ENCODE results near the gene EHMT1. TPM values are rescaled to one million over a fixed set of nuclear protein-coding genes. Genes with fewer than 3 reads are reported as not detected.

Gene EHMT1
- total and polyA plus RNA-seq, 10 of the 15 experiments (the other 5 are each of a cell fraction or from before 2014, with no cell fraction given) = 2.9 to 100 (median 48.1) TPM

DNA sequence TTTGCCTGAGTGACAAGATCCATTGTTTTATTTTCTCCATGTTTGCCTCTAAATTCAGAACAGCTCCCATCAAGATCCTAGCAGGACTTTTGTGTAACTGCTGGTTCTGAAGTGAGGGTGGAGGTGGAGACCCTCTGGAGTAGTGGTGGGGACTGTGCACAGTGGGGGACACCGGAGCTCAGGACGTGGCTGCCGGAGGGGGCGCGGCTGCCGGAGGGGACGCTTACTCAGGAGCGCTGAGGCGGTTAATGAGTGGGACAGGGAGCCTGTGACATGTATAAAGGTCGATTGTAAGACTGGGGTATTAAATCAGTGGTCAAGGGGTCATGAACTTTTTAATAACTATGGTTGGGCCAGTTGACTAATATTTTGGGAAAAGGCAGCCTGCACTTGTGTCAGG, 131.8 kb downstream of the EHMT1 start:
- Histone ChIP-seq H2AFZ (ENCODE audit: control insufficient read depth, low read depth, low read length) (no peak overlapping the region), H3K9me3 (replicated peaks; ENCODE audit: control insufficient read depth, insufficient read depth, low read length) (peaks cover 9% of the 10 kb centered on the region; the same call in 2 of the 3 replicates), H3K36me3 (ENCODE audit: control insufficient read depth in 2 of 2, insufficient read depth in 2 of 2, low read length in 1 of 2) (peaks cover 28 to 48% of the 10 kb centered on the region in 2 experiments), H3K9ac (ENCODE audit: control insufficient read depth, insufficient read depth, low read length) (no peak overlapping the region), H4K20me1 (ENCODE audit: control insufficient read depth, insufficient read depth) (no peaks in the 10 kb centered on the region), H3K27me3 (replicated peaks in 1 of 2; ENCODE audit: control insufficient read depth in 2 of 2, insufficient read depth in 2 of 2, low read length in 1 of 2) (no peaks in the 10 kb centered on the region), H3K4me3 (no peak overlapping the region), H3K27ac (ENCODE audit: control insufficient read depth, insufficient read depth) (no peak overlapping the region), H3K4me2 (ENCODE audit: control insufficient read depth, insufficient read depth) (no peak overlapping the region), H3K79me2 (ENCODE audit: control insufficient read depth, insufficient read depth, low read length) (peaks cover 8% of the 10 kb centered on the region), H3K4me1 (ENCODE audit: control insufficient read depth, insufficient read depth, low read length) (peaks cover 28% of the 10 kb centered on the region)
- no peak for DNase-seq (ENCODE audit: low read depth, low spot score)
- POLR2A ChIA-PET = interaction anchor here (1.8 kb wide), 2 partner anchors 8 to 10 kb away, joined by 4 to 7 read pairs; no protein-coding TSS in a partner anchor
- WGBS (ENCODE audit: insufficient coverage, insufficient replicate concordance, low lambda C conversion rate, missing lambda C conversion rate) = over 99% methylated on average over 10 of the region's 10 CpGs
- RAD21 ChIA-PET (ENCODE audit: unreplicated experiment) = interaction anchor here (1.2 to 2.2 kb wide), 2 partner anchors 11 to 78 kb away, joined by 4 to 7 read pairs; no protein-coding TSS in a partner anchor
- intact Hi-C loops (cut with micrococcal nuclease; ENCODE audit: unreplicated experiment) (no loop called here), in situ Hi-C loops (cut with MboI) (no loop called here)
- ATAC-seq = no peak
- CTCF ChIA-PET = interaction anchor here (0.6 to 1.8 kb wide), 5 partner anchors 9 to 78 kb away, joined by 3 to 4 read pairs (median 4); no protein-coding TSS in a partner anchor
- SMC1A ChIA-PET (ENCODE audit: uncharacterized antibody, unreplicated experiment) = interaction anchor here (2.2 kb wide), 1 partner anchor 8 kb away, joined by 9 read pairs; no protein-coding TSS in a partner anchor
- no TSS peak for BruUV-seq (replicated peaks)
- TF ChIP-seq CBX5 (IDR thresholded peaks at IDR 0.05; ENCODE audit: low read depth) (no peak), ESRRA (IDR thresholded peaks at IDR 0.05; ENCODE audit: low read length) (no peak)
- FAIRE-seq = no peak

DNA sequence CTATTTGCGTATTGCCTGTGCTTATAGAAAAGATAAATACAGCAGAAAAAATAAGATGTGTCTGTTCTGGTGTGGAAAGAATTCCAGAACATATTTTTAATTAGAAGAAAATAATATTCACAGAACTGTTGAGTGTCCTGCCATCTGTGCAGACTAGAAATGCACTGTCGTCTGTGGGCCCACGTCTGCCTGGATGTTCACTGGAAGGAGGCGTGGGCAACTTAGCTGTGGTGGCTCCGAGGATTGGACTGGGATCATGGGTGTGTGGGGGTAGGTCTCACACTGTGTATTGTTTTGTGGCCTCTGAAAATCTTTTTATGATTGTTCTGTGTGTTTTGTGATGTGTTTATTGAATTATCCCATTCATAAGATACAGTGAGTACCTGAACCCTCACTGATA, 132.8 kb downstream of the EHMT1 start:
- H3K4me3 ChIP-seq = no peak overlapping the region
- SMC1A ChIA-PET (ENCODE audit: uncharacterized antibody, unreplicated experiment) = no interaction called here
- POLR2A ChIA-PET = no interaction called here
- ATAC-seq = no peak
- 95% methylated on average over 5 of the region's 5 CpGs for WGBS (ENCODE audit: insufficient coverage, insufficient replicate concordance, low lambda C conversion rate, missing lambda C conversion rate)
- H3K4me2 ChIP-seq (ENCODE audit: control insufficient read depth, insufficient read depth) = no peak overlapping the region
- H3K27me3 ChIP-seq (replicated peaks in 1 of 2; ENCODE audit: control insufficient read depth in 2 of 2, insufficient read depth in 2 of 2, low read length in 1 of 2) = no peaks in the 10 kb centered on the region
- peaks cover 19% of the 10 kb centered on the region for H3K4me1 ChIP-seq (ENCODE audit: control insufficient read depth, insufficient read depth, low read length)
- FAIRE-seq = no peak
- H3K27ac ChIP-seq (ENCODE audit: control insufficient read depth, insufficient read depth) = no peak overlapping the region
- peaks cover 9% of the 10 kb centered on the region; the same call in 2 of the 3 replicates for H3K9me3 ChIP-seq (replicated peaks; ENCODE audit: control insufficient read depth, insufficient read depth, low read length)
- H3K79me2 ChIP-seq (ENCODE audit: control insufficient read depth, insufficient read depth, low read length) = peaks cover 8% of the 10 kb centered on the region
- H3K36me3 ChIP-seq (ENCODE audit: control insufficient read depth in 2 of 2, insufficient read depth in 2 of 2, low read length in 1 of 2) = peaks cover 28 to 54% of the 10 kb centered on the region in 2 experiments
- H4K20me1 ChIP-seq (ENCODE audit: control insufficient read depth, insufficient read depth) = no peaks in the 10 kb centered on the region
- intact Hi-C loops (cut with micrococcal nuclease; ENCODE audit: unreplicated experiment) = no loop called here
- in situ Hi-C loops (cut with MboI) = no loop called here
- BruUV-seq (replicated peaks) = no TSS peak
- no peak overlapping the region for H2AFZ ChIP-seq (ENCODE audit: control insufficient read depth, low read depth, low read length)
- no peak for DNase-seq (ENCODE audit: low read depth, low spot score)
- TF ChIP-seq, protein P1, sequence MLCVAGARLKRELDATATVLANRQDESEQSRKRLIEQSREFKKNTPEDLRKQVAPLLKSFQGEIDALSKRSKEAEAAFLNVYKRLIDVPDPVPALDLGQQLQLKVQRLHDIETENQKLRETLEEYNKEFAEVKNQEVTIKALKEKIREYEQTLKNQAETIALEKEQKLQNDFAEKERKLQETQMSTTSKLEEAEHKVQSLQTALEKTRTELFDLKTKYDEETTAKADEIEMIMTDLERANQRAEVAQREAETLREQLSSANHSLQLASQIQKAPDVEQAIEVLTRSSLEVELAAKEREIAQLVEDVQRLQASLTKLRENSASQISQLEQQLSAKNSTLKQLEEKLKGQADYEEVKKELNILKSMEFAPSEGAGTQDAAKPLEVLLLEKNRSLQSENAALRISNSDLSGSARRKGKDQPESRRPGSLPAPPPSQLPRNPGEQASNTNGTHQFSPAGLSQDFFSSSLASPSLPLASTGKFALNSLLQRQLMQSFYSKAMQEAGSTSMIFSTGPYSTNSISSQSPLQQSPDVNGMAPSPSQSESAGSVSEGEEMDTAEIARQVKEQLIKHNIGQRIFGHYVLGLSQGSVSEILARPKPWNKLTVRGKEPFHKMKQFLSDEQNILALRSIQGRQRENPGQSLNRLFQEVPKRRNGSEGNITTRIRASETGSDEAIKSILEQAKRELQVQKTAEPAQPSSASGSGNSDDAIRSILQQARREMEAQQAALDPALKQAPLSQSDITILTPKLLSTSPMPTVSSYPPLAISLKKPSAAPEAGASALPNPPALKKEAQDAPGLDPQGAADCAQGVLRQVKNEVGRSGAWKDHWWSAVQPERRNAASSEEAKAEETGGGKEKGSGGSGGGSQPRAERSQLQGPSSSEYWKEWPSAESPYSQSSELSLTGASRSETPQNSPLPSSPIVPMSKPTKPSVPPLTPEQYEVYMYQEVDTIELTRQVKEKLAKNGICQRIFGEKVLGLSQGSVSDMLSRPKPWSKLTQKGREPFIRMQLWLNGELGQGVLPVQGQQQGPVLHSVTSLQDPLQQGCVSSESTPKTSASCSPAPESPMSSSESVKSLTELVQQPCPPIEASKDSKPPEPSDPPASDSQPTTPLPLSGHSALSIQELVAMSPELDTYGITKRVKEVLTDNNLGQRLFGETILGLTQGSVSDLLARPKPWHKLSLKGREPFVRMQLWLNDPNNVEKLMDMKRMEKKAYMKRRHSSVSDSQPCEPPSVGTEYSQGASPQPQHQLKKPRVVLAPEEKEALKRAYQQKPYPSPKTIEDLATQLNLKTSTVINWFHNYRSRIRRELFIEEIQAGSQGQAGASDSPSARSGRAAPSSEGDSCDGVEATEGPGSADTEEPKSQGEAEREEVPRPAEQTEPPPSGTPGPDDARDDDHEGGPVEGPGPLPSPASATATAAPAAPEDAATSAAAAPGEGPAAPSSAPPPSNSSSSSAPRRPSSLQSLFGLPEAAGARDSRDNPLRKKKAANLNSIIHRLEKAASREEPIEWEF (IDR thresholded peaks at IDR 0.05; ENCODE audit: insufficient replicate concordance, low read depth, low read length) = no peak
- 0 out of 2 replicates have a peak, but pooled peaks have one; percentile 30 for TF ChIP-seq POLR2A (IDR thresholded peaks at IDR 0.05; ENCODE audit: low read depth, low read length)
- CTCF ChIA-PET = no interaction called here
- H3K9ac ChIP-seq (ENCODE audit: control insufficient read depth, insufficient read depth, low read length) = no peak overlapping the region
- RAD21 ChIA-PET (ENCODE audit: unreplicated experiment) = no interaction called here

All from GM12878 (cell line).